ENCODE data around the gene KCNN3. TPM values are rescaled to one million over a fixed set of nuclear protein-coding genes. Genes with fewer than 3 reads are reported as not detected.

Gene KCNN3
- total and polyA plus RNA-seq, 2 of the 13 experiments (the other 11 are each of a cell fraction or from before 2014, with no cell fraction given) = not detected

DNA sequence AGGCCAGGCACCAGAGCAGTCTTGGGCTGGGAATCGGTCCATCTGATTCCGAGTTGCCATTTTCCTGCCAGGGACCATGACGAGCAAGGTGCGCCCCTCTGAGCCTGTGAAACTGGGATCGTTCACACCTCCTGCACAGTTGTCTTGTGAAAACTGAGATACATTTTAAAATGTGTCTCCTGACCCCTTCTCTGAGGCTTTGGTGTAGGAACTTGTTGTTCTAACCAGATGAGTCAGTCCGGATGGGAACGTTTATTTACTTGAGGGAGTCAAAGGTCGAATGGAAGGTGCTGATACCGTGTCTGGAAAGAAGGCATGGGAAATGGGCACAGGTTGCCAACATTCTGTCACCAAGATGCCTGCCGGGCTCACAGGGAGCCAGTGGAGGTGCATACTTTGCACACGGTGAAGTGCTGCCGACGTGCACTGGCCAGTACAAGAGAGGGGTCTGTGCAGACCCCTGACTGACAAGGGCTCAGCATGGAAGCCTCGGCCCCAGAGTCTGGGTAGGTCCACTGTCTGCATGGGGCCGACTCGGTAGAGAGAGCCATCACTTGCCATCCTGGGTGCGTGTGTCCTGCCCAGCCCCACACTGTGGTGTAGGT, 7.4 kb upstream of the KCNN3 start (continued):
- TF ChIP-seq, protein P1, sequence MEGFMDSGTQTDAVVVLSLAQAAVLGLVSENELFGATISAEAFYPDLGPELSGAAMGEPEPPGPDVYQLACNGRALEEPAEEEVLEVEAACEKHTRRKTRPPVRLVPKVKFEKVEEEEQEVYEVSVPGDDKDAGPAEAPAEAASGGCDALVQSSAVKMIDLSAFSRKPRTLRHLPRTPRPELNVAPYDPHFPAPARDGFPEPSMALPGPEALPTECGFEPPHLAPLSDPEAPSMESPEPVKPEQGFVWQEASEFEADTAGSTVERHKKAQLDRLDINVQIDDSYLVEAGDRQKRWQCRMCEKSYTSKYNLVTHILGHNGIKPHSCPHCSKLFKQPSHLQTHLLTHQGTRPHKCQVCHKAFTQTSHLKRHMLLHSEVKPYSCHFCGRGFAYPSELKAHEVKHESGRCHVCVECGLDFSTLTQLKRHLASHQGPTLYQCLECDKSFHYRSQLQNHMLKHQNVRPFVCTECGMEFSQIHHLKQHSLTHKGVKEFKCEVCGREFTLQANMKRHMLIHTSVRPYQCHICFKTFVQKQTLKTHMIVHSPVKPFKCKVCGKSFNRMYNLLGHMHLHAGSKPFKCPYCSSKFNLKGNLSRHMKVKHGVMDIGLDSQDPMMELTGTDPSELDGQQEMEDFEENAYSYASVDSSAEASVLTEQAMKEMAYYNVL (CRISPR knock-in tag; IDR thresholded peaks at IDR 0.05; ENCODE audit: borderline replicate concordance) = no peak
- TF ChIP-seq ZNF879 (CRISPR knock-in tag; IDR thresholded peaks at IDR 0.05) = no peak
- TF ChIP-seq, protein P2, sequence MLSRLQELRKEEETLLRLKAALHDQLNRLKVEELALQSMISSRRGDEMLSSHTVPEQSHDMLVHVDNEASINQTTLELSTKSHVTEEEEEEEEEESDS (CRISPR knock-in tag; IDR thresholded peaks at IDR 0.05; ENCODE audit: borderline replicate concordance) = no peak
- no peak for TF ChIP-seq CC2D1A (CRISPR knock-in tag; IDR thresholded peaks at IDR 0.05)
- TF ChIP-seq ZNF441 (CRISPR knock-in tag; IDR thresholded peaks at IDR 0.05; ENCODE audit: borderline replicate concordance) = no peak
- TF ChIP-seq, protein P3, sequence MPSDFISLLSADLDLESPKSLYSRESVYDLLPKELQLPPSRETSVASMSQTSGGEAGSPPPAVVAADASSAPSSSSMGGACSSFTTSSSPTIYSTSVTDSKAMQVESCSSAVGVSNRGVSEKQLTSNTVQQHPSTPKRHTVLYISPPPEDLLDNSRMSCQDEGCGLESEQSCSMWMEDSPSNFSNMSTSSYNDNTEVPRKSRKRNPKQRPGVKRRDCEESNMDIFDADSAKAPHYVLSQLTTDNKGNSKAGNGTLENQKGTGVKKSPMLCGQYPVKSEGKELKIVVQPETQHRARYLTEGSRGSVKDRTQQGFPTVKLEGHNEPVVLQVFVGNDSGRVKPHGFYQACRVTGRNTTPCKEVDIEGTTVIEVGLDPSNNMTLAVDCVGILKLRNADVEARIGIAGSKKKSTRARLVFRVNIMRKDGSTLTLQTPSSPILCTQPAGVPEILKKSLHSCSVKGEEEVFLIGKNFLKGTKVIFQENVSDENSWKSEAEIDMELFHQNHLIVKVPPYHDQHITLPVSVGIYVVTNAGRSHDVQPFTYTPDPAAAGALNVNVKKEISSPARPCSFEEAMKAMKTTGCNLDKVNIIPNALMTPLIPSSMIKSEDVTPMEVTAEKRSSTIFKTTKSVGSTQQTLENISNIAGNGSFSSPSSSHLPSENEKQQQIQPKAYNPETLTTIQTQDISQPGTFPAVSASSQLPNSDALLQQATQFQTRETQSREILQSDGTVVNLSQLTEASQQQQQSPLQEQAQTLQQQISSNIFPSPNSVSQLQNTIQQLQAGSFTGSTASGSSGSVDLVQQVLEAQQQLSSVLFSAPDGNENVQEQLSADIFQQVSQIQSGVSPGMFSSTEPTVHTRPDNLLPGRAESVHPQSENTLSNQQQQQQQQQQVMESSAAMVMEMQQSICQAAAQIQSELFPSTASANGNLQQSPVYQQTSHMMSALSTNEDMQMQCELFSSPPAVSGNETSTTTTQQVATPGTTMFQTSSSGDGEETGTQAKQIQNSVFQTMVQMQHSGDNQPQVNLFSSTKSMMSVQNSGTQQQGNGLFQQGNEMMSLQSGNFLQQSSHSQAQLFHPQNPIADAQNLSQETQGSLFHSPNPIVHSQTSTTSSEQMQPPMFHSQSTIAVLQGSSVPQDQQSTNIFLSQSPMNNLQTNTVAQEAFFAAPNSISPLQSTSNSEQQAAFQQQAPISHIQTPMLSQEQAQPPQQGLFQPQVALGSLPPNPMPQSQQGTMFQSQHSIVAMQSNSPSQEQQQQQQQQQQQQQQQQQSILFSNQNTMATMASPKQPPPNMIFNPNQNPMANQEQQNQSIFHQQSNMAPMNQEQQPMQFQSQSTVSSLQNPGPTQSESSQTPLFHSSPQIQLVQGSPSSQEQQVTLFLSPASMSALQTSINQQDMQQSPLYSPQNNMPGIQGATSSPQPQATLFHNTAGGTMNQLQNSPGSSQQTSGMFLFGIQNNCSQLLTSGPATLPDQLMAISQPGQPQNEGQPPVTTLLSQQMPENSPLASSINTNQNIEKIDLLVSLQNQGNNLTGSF (CRISPR knock-in tag; IDR thresholded peaks at IDR 0.05) = no peak
- TF ChIP-seq ARID2 (CRISPR knock-in tag; IDR thresholded peaks at IDR 0.05; ENCODE audit: borderline replicate concordance) = no peak
- no peak for TF ChIP-seq ZNF468 (CRISPR knock-in tag; IDR thresholded peaks at IDR 0.05)
- no peak for TF ChIP-seq MEF2D (CRISPR knock-in tag; IDR thresholded peaks at IDR 0.05)
- TF ChIP-seq, protein P4, sequence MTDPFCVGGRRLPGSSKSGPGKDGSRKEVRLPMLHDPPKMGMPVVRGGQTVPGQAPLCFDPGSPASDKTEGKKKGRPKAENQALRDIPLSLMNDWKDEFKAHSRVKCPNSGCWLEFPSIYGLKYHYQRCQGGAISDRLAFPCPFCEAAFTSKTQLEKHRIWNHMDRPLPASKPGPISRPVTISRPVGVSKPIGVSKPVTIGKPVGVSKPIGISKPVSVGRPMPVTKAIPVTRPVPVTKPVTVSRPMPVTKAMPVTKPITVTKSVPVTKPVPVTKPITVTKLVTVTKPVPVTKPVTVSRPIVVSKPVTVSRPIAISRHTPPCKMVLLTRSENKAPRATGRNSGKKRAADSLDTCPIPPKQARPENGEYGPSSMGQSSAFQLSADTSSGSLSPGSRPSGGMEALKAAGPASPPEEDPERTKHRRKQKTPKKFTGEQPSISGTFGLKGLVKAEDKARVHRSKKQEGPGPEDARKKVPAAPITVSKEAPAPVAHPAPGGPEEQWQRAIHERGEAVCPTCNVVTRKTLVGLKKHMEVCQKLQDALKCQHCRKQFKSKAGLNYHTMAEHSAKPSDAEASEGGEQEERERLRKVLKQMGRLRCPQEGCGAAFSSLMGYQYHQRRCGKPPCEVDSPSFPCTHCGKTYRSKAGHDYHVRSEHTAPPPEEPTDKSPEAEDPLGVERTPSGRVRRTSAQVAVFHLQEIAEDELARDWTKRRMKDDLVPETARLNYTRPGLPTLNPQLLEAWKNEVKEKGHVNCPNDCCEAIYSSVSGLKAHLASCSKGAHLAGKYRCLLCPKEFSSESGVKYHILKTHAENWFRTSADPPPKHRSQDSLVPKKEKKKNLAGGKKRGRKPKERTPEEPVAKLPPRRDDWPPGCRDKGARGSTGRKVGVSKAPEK (CRISPR knock-in tag; IDR thresholded peaks at IDR 0.05; ENCODE audit: borderline replicate concordance) = no peak
- no peak for TF ChIP-seq ZKSCAN5 (CRISPR knock-in tag; IDR thresholded peaks at IDR 0.05)
- no peak for TF ChIP-seq SALL1 (CRISPR knock-in tag; IDR thresholded peaks at IDR 0.05)
- no peak for TF ChIP-seq ARNT2 (CRISPR knock-in tag; IDR thresholded peaks at IDR 0.05; ENCODE audit: low read depth)
- peak; percentile 69; the same call in 1 of the 2 replicates for TF ChIP-seq HNRNPL (IDR thresholded peaks at IDR 0.05; ENCODE audit: low read depth, low read length)

Data from HepG2 (cell line).